GM19397 (cell line): Measurements from ENCODE around the gene TSC22D3.

ENCODE experiments used
- ATAC-seq: cut with Tn5 transposase; IDR thresholded peaks from one replicate; pipeline ENCODE4 v1.9.1; 2021; ENCODE audit warnings: mild to moderate bottlenecking, moderate library complexity; ENCODE audit not compliant: unreplicated experiment

The TSC22D3 gene

GRCh38 chrX:107760304-107761077 lies 15.1 kb downstream of the TSC22D3 start:
- ATAC-seq, result no peak

GRCh38 chrX:107758231-107758766 lies 17.3 kb downstream of the TSC22D3 start:
- no peak for ATAC-seq

- ATAC-seq, result no peak
These were observed 19.9 kb downstream of the TSC22D3 start for GRCh38 chrX:107755721-107756120.

DNA sequence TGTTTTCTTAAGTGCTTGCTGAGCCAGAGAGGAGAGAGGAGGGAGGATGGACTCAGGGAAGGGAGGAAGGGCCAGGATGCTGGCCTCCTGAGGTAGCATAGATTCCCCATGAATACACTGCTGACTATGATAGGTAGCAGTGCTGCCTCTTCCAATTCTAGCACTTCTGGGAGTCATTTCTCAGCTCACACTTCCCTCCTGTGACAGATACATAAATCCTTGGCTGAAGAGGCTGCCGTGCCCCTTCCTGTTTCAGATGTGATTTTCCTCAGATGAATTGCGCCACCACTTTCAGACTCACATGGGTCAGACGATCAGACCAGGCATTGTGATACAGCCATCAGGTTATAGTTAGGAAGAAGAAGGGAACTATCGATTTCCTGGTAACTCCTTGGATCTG lies 22.4 kb downstream of the TSC22D3 start:
- no peak for ATAC-seq

DNA sequence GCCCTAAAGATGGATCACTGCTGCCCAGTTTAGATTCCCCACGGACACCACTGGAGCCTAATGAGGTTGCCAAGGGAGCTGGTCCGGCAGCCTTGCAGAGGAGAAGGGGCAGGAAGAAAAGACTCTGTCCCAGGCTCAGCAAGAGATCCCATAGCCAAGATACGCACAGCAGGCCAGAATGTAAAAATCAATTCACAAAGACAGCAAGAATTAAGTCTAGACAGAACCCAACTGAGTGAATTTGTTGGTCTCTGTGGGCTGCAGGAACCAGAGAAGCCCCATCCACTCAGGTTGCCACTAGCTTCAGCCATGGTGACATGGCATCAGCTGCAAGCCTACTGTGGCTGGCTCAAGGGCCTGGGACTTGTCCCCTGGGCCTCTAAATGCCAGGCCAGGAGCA lies 22.9 kb downstream of the TSC22D3 start:
- no peak for ATAC-seq

- no peak for ATAC-seq
These were observed 23.5 kb downstream of the TSC22D3 start for GRCh38 chrX:107752043-107752442.

GRCh38 chrX:107750861-107751445 lies 24.6 kb downstream of the TSC22D3 start:
- no peak for ATAC-seq

DNA sequence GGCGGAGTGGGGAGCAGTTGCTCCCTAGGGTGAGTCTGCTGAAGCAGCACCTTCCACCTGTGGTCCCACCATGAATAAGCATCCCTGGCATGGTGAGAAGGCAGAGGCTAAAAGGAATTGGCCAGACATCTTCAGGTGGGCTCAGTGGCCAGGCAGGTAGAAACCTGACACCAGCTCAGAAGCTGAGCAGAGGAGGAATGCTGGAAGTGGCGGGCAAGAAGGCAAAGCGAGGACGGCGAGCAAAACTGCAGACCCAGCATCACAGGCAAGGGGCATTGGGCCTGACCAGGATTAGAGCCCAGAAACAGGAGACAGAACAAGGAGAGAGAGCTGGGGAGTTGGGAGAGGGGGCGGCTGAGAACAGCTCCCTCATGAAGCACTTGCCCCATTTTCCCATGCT lies 25.3 kb downstream of the TSC22D3 start:
- no peak for ATAC-seq

- no peak for ATAC-seq
These were observed 27.1 kb downstream of the TSC22D3 start for GRCh38 chrX:107748506-107748905.

DNA sequence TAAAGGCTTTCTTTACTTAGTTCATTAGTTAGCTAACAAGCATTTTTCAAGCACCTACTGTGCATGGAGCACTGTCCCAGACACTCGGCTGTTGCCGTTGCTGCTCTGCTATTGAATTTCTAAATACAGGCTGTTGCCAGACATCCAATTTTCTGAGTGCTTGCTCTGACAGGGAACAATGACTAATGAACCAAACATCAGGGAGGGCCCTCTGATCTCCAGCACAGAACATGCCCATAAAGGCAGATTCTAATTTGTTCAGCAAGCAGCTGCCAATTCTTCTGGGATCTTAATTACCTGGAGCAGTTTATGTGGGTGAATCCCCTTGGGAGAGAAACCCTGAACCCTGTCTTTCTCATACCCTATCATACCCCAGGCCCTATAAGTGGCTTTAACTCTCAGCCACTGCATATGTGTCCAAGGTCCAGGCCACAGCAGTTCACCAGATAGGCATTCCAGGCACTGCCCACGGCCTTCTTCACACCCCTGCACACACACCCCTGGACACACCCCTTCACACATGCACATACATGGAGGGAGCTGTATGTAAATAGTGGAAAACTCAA lies 27.9 kb downstream of the TSC22D3 start:
- no peak for ATAC-seq

DNA sequence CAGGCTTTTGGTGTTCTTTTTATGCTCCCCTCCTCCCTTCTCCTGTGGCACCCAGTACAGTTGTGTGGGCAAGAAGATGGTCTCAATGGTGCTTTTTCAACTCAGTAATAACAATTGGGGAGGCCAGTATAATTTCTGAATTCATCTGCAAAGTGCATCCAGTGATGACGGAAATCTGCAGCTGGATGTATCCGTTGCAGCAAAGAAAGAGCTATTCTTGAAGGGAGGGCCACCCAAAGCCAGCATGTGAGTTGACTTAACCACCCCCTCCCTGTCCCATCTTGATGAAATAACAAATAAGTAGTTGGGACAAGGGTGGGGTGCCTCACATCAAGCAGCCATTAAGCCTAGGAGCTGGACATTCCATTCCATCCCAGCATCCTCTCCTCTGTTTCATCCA lies 30.7 kb downstream of the TSC22D3 start:
- no peak for ATAC-seq

- ATAC-seq, result no peak
These were observed 31.6 kb downstream of the TSC22D3 start for GRCh38 chrX:107743995-107744394.

- no peak for ATAC-seq
These were observed 32.8 kb downstream of the TSC22D3 start for GRCh38 chrX:107742700-107743191.

GRCh38 chrX:107741404-107741790 lies 34.2 kb downstream of the TSC22D3 start:
- ATAC-seq, result peak; percentile 20

- ATAC-seq, result no peak
These were observed 36.0 kb downstream of the TSC22D3 start for GRCh38 chrX:107739541-107739940.

GRCh38 chrX:107738768-107739167 lies 36.8 kb downstream of the TSC22D3 start:
- no peak for ATAC-seq

DNA sequence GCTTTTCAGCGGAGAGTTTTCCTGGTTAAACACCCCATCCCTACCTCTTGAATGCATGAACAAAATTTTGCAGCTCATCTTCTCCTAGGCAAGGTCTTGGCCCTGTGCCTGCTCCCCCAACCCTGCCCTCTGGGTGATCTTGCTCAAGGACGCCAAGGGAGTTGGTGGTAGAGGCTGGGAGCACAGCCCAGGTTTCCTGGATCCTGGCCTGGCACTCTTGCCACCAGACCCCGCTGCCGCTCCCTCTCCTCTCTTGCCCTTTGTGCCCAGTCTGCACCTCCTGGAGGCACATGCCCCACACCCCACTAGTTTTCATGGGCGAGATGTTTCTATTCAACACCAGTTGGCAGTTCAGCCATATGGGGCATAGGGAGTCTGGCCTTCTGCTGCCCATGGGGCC lies 37.3 kb downstream of the TSC22D3 start:
- no peak for ATAC-seq

DNA sequence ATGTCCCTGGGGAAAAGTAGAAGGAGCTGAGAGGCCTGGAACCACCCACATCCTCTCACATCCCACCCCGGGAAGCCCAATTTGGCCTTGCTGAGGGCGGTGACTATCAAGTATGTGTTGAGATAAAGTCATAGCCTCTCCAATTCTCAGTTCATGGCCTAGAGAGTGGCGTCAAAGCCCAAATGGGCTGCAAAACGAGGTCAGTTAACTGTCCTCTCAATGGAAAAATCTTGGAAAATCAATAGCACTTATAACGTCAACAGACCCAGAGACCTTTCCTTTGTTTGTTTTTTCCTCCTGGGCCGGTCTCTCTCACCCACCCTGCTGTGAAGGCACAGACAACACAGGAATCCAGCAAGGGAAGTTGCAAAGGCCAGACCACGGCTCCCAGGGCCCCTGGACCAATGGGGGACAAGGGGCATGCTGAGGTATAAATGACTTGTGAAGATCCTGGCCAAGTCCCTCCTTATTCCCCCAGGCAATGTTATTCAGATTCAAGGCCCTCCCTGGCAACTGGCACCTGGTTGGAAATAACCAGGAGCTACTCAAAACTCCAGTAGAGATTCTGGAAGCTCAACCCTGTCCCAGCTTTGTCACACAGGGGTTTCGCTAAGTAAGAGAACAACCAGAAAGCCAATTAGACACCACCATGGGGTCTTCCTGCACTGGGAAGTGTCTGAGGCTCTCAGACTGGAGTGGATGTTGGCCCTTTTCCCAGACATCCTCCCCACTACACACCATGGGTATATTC lies 38.6 kb downstream of the TSC22D3 start:
- ATAC-seq, result no peak

DNA sequence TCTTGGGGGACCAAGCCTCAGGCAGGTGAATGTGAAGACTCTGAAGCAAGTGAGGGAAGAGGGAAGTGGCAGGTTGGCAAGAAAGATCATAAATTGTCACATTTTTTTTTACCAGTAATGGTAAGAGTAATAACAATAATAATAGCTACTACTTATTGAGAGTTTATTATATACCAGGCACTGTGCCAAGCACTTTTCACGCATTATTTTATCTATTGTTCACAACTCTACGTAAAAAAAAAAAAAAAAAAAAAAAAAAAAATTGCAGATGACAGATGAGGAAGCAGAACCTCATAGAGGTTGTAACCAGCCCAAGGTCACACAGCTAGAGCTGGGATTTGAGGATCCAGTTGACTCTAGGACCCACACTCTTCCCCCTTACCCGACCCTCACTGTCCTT lies 40.9 kb downstream of the TSC22D3 start:
- ATAC-seq, result no peak

DNA sequence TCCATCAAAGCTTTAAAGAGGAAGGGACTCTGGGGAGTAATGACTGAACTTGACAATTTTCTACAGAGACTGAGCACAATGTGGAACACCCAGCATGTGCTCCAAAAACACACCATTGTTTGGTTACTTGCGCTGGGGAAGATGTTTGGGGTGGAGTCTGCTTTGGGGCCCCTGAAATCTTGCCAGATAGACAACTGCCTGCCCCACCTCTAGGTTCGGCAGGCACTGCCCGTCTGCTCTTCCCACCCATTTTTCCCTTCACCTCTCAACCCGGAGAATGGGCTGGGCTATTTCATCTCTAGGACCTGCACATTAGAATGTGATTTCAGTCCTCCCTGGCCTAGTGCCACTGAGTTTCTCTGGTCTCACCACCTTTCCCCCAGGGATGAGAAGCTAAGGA lies 41.9 kb downstream of the TSC22D3 start:
- no peak for ATAC-seq

DNA sequence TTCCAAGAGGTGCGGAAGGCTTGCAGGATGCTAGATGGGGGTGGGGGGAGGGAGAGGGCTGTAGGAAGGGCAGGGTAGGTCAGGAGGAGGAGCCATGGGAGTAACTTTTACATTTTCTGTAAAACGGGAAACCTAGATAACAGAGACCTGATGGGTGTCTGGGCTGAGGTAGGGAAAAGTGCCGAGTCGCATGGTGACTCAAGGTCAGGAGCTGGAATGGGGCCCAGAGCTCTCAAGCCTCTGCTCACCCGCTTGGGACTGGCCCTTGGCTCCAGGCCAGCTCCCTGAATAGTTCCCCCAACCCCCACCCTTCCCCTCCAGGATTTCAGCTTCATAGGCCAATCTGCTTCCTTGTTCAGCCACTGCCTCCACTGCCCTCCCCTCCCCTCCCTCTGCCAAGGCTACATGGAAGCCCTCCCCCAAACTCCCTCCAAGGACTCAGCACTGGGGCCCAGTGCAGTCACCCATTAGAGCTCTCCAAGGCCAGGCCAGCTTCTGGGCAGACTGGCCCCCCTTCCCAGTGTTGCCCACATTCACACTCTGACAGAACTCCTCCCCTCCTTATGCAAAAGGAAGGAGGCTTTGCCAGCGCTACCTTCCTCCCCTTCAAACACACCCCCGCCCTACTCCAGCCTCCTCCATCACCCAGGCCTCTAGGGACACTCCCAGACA lies 43.6 kb downstream of the TSC22D3 start:
- ATAC-seq, result no peak
